Measurements from ENCODE around the gene MYL5. TPM values are rescaled to one million over a fixed set of nuclear protein-coding genes. Genes with fewer than 3 reads are reported as not detected.
A peak's percentile ranks its signal among the peaks of the same experiment; 100 is the strongest.

Gene MYL5
- polyA plus RNA-seq, 1 experiment, result 24.4 TPM

DNA sequence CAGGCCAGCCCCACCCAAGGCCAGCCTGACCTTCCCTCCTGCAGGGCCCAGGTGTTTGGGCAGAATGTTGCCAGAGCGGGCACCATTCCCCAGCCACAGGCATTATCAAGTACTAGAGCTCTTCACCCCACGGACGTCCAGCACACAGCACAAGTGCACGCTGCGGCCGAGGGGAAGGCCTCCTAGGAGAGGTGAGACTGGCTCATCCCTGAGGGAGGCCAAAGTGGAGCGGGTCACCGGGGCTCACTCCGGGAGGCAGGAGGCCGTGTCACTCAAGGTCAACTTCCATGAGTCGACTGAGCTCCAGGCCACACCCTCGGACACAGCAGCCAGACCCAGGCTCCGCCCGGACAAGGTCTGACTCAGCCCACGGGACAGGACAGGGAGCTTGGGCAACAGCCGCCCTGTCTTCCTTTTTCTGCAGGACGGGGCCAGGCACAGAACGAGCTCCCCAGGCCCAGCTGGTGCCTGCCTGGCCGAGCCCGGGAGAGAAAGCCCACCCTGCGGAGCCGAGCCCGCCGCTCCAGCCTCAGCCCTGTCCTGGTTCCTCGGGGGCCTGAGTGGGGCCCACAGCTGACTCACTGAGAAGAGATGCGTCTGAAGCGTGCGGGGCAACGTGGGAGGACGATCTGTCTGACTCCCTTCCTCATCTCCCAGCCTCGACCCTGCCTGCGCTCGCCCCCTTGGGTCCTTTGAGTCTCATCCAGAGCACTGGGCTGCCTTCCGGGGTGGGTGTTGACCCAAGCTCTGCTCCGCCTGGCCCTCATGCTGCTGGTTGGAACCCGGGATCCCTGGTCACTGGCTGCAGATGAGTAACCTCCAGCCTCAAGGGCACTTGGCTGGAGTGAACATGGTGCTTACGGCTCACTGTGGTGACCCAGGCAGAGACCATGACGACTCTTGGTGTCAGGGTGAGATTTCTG is 13.0 kb downstream of the MYL5 start:
- Histone ChIP-seq H3K36me3 (ENCODE audit: control insufficient read depth, insufficient read depth, low read length) (no peaks in the 10 kb centered on the region), H3K4me3 (ENCODE audit: low read depth, low read length) (no peak overlapping the region), H3K27me3 (ENCODE audit: control insufficient read depth, insufficient read depth, low read length) (no peaks in the 10 kb centered on the region)
- TF ChIP-seq, protein P1, sequence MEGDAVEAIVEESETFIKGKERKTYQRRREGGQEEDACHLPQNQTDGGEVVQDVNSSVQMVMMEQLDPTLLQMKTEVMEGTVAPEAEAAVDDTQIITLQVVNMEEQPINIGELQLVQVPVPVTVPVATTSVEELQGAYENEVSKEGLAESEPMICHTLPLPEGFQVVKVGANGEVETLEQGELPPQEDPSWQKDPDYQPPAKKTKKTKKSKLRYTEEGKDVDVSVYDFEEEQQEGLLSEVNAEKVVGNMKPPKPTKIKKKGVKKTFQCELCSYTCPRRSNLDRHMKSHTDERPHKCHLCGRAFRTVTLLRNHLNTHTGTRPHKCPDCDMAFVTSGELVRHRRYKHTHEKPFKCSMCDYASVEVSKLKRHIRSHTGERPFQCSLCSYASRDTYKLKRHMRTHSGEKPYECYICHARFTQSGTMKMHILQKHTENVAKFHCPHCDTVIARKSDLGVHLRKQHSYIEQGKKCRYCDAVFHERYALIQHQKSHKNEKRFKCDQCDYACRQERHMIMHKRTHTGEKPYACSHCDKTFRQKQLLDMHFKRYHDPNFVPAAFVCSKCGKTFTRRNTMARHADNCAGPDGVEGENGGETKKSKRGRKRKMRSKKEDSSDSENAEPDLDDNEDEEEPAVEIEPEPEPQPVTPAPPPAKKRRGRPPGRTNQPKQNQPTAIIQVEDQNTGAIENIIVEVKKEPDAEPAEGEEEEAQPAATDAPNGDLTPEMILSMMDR (IDR thresholded peaks at IDR 0.05; ENCODE audit: insufficient read depth, low read depth, low read length), result no peak
- POLR2A ChIA-PET, result interaction anchor here (1.0 kb wide), 1 partner anchor 10 kb away, joined by 3 read pairs; no protein-coding TSS in a partner anchor
- DNase-seq (ENCODE audit: low read depth), result peak; percentile 46
- CTCF ChIA-PET, result interaction anchor here (0.9 to 1.3 kb wide), 6 partner anchors 10 to 16 kb away, joined by 3 to 4 read pairs (median 3); partner anchors contain the start of genes ATP5ME and MYL5

DNA sequence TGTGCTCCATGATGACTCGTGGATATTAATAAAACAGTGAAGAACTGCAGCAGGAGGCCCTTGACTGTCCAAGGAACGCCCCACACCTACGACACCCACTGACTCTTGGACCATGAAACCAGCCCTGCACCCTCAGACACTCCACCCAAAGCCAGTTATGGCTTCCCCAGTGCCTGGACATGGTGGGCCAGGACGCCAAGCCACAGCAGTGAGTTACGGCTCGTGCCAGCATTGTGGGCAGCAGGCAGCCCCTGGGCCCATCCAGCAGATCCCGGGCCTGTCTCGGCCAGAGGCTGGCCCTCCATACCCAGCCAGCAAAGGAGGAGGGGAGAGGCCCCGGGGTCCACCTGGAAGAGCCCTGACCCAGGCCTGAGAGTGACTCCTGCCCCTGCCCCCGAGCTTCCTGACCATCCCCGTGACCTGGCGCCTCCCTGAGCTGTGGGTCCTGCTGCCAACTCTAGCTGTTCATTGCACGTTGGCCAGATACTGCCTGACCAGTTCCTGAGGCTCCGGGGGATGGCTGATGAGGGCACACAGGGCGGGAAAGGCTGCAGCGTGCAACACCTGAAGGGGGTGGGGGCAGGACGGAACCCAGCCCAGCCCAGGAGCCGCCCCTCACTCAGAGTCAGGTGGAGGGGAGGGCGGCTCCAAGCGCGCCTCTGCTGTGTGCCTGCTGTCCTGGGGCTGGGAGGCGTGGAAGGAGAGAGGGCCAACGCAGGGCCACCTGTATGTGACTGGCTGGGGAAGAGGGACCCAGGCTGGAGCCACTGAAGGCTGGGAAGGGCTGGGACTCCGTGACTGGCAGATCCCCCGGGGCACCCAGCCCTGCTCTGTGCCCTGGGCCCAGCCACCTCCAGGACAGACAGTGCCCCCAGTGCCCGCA is 13.9 kb downstream of the MYL5 start:
- POLR2A ChIA-PET, result no interaction called here
- CTCF ChIA-PET, result interaction anchor here (1.3 kb wide), 1 partner anchor 12 kb away, joined by 4 read pairs; no protein-coding TSS in a partner anchor
- DNase-seq (ENCODE audit: low read depth), result no peak
- Histone ChIP-seq H3K4me3 (ENCODE audit: low read depth, low read length) (peak overlapping the region; percentile 31), H3K36me3 (ENCODE audit: control insufficient read depth, insufficient read depth, low read length) (no peaks in the 10 kb centered on the region), H3K27me3 (ENCODE audit: control insufficient read depth, insufficient read depth, low read length) (0 out of 2 replicates have a peak, but pooled peaks cover under 1% of the 10 kb centered on the region)
- TF ChIP-seq, protein P1 (IDR thresholded peaks at IDR 0.05; ENCODE audit: insufficient read depth, low read depth, low read length), result no peak

GRCh38 chr4:688854-689681 is 14.7 kb downstream of the MYL5 start, which contains the start of gene SLC49A3:
TSS of gene SLC49A3 (minus strand) at chr4:689151. CDS start at chr4:689127, 24 bp downstream.
- no peak for DNase-seq (ENCODE audit: low read depth)
- ChIA-PET POLR2A (no interaction called here), CTCF (interaction anchor here (0.6 kb wide), 1 partner anchor 38 kb away, joined by 4 read pairs; no protein-coding TSS in a partner anchor)
- H3K27me3 ChIP-seq (ENCODE audit: control insufficient read depth, insufficient read depth, low read length), result peaks cover 2% of the 10 kb centered on the region; the same call in 1 of the 2 replicates
- TF ChIP-seq, protein P1 (IDR thresholded peaks at IDR 0.05; ENCODE audit: insufficient read depth, low read depth, low read length), result no peak
- no peaks in the 10 kb centered on the region for H3K36me3 ChIP-seq (ENCODE audit: control insufficient read depth, insufficient read depth, low read length)
- H3K4me3 ChIP-seq (ENCODE audit: low read depth, low read length), result peak within 1 kb of the TSS; percentile 31

GRCh38 chr4:689723-690122 is 15.4 kb downstream of the MYL5 start:
- Histone ChIP-seq H3K27me3 (ENCODE audit: control insufficient read depth, insufficient read depth, low read length) (peaks cover 2% of the 10 kb centered on the region; the same call in 1 of the 2 replicates), H3K36me3 (ENCODE audit: control insufficient read depth, insufficient read depth, low read length) (no peaks in the 10 kb centered on the region), H3K4me3 (ENCODE audit: low read depth, low read length) (no peak overlapping the region)
- ChIA-PET CTCF (interaction anchor here (0.6 kb wide), 1 partner anchor 37 kb away, joined by 4 read pairs; no protein-coding TSS in a partner anchor), POLR2A (no interaction called here)
- TF ChIP-seq, protein P1 (IDR thresholded peaks at IDR 0.05; ENCODE audit: insufficient read depth, low read depth, low read length), result no peak
- DNase-seq (ENCODE audit: low read depth), result no peak

All from BJ (cell line).